Ovary (tissue), 3 donors: ENCODE results near the gene SYAP1.

ENCODE experiments used
- EP300 ChIP-seq: sonication (generic); formaldehyde crosslinking; IDR thresholded peaks from one replicate; pipeline ENCODE4 v1.6.1; 2017; ENCODE audit warnings: antibody characterized with exemption
- TF ChIP-seq, protein P1 (sequence below), 3 donors: fragments of 450-650 bp in 2 of 3; fragments of 200-600 bp in 1 of 3; IDR thresholded peaks; one replicate each; pipeline versions ENCODE4 v1.5.1 to v1.8.0; 2016 to 2022; ENCODE audit warnings: antibody characterized with exemption in 3 of 3, mild to moderate bottlenecking in 1 of 3
- donor health status: DM: no; HTN: no; CAD: no.

DNA sequence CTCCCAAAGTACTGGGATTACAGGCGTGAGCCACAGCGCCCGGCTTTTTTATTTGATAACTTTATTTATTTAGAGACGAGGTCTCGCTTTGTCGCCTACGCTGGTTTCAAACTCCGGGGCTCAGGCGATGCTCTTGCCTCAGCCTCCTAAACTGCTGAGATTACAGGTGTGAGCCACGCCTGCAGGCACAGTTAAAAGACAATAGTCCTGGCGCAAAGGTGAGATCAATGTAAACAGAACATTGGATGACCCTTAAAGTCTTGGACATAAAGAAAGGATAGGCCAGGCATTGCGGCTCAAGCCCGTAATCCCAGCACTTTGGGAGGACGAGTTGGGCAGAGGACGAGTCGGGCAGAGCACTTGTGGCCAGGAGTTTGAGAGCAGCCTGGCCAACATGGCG, 64.0 kb downstream of the SYAP1 start:
- TF ChIP-seq, protein P1, sequence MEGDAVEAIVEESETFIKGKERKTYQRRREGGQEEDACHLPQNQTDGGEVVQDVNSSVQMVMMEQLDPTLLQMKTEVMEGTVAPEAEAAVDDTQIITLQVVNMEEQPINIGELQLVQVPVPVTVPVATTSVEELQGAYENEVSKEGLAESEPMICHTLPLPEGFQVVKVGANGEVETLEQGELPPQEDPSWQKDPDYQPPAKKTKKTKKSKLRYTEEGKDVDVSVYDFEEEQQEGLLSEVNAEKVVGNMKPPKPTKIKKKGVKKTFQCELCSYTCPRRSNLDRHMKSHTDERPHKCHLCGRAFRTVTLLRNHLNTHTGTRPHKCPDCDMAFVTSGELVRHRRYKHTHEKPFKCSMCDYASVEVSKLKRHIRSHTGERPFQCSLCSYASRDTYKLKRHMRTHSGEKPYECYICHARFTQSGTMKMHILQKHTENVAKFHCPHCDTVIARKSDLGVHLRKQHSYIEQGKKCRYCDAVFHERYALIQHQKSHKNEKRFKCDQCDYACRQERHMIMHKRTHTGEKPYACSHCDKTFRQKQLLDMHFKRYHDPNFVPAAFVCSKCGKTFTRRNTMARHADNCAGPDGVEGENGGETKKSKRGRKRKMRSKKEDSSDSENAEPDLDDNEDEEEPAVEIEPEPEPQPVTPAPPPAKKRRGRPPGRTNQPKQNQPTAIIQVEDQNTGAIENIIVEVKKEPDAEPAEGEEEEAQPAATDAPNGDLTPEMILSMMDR (IDR thresholded peaks at IDR 0.05): no peak
- no peak for TF ChIP-seq EP300
